Stomach (tissue), 4 donors: ENCODE results near the gene AIP.

Experiments used
- POLR2A ChIP-seq, 4 donors: fragments of 450-650 bp; IDR thresholded peaks; one replicate each; pipeline ENCODE4 v1.6.1; 2016; ENCODE audit warnings: antibody characterized with exemption in 4 of 4, control low read depth in 2 of 4, mild to moderate bottlenecking in 1 of 4, moderate library complexity in 1 of 4
- TF ChIP-seq, protein P1 (sequence below), 7 experiments: fragments of 450-650 bp in 4 of 7; fragments of 200-600 bp in 3 of 7; sonication (generic) in 3 of 7; IDR thresholded peaks; one replicate each; pipeline ENCODE4 v1.5.1; 2016 to 2019; ENCODE audit warnings: antibody characterized with exemption in 7 of 7, control low read depth in 2 of 7, mild to moderate bottlenecking in 1 of 7

DNA sequence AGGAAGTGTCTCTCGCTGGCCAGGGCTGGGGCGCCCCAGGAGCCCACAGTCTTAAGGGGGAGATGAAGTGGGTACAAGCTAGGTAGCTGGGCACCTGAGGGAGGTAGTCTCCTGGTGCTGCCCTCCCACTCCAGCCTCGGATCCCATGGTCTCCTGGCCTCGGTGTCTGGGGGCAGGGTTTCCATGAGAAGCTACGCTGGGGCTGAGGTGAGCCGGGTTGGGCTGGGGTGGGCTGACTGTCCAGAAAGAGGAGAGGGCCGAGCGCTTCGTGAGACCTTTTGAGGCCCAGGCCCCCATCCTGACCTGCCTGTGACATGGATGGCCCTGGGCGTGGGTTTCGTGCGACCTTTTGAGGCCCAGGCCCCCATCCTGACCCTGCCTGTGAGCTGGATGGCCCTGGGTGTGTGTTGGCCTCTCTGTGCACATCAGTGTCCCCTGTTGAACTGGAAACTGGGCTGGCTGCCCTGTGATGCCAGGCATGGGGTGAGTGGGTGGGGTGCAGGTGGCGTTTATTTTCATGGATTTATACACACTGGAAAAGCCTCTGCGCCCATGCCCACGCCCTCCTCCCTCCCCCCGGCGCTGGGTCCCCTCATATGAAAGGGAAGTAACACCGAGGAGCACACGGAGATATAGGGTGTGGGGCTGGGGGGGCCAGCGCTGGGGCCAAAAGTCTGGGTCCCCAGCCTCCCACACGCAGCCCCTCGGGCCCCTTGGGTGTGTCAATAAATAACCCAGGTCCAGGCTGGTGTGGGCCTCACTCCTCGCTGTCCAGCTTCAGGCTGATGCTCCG lies 8.6 kb downstream of the AIP start:
- TF ChIP-seq, protein P1, sequence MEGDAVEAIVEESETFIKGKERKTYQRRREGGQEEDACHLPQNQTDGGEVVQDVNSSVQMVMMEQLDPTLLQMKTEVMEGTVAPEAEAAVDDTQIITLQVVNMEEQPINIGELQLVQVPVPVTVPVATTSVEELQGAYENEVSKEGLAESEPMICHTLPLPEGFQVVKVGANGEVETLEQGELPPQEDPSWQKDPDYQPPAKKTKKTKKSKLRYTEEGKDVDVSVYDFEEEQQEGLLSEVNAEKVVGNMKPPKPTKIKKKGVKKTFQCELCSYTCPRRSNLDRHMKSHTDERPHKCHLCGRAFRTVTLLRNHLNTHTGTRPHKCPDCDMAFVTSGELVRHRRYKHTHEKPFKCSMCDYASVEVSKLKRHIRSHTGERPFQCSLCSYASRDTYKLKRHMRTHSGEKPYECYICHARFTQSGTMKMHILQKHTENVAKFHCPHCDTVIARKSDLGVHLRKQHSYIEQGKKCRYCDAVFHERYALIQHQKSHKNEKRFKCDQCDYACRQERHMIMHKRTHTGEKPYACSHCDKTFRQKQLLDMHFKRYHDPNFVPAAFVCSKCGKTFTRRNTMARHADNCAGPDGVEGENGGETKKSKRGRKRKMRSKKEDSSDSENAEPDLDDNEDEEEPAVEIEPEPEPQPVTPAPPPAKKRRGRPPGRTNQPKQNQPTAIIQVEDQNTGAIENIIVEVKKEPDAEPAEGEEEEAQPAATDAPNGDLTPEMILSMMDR (IDR thresholded peaks at IDR 0.05), result no peak
- TF ChIP-seq POLR2A (IDR thresholded peaks at IDR 0.05), result no peak
